ENCODE results near the gene SPAG16.

Gene SPAG16

GRCh38 chr2:214130114-214130513 lies 845.9 kb downstream of the SPAG16 start:
- Histone ChIP-seq H2AFZ (ENCODE audit: low read depth, low read length, severe bottlenecking) (no peak overlapping the region), H3K27ac (ENCODE audit: low read depth, low read length) (no peak overlapping the region), H3K36me3 (ENCODE audit: low read length) (no peaks in the 10 kb centered on the region)

DNA sequence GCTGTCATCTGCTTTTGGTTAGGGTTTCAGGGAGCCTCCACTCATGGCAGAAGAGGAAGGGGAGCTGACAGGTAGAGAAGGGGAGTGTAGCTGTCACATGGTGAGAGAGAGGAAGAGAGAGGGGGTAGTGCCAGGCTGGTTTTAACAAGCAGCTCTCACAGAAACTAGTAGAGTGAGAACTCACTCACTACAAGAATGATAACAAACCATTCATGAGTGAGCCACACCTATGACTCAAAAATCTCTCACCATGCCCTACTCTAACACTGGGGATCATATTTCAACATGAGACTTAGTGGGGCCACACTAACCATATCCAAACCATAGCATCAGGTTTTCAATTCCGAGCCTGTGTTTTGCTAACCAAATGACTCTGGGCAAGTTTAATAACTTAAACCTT lies 851.7 kb downstream of the SPAG16 start:
- no peaks in the 10 kb centered on the region for H3K36me3 ChIP-seq (ENCODE audit: low read length)
- no peaks in the 10 kb centered on the region for H3K27me3 ChIP-seq (ENCODE audit: low read length)
- no peaks in the 10 kb centered on the region for H3K9me3 ChIP-seq (ENCODE audit: insufficient read depth, low read length)
- no peak for TF ChIP-seq EZH2phosphoT487 (conservative IDR thresholded peaks at IDR 0.05; ENCODE audit: low read length)
- TF ChIP-seq, protein P1, sequence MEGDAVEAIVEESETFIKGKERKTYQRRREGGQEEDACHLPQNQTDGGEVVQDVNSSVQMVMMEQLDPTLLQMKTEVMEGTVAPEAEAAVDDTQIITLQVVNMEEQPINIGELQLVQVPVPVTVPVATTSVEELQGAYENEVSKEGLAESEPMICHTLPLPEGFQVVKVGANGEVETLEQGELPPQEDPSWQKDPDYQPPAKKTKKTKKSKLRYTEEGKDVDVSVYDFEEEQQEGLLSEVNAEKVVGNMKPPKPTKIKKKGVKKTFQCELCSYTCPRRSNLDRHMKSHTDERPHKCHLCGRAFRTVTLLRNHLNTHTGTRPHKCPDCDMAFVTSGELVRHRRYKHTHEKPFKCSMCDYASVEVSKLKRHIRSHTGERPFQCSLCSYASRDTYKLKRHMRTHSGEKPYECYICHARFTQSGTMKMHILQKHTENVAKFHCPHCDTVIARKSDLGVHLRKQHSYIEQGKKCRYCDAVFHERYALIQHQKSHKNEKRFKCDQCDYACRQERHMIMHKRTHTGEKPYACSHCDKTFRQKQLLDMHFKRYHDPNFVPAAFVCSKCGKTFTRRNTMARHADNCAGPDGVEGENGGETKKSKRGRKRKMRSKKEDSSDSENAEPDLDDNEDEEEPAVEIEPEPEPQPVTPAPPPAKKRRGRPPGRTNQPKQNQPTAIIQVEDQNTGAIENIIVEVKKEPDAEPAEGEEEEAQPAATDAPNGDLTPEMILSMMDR (IDR thresholded peaks at IDR 0.05; ENCODE audit: insufficient read depth, low read length, poor library complexity, severe bottlenecking) = no peak
- no peak overlapping the region for H3K4me2 ChIP-seq (ENCODE audit: low read depth, low read length, poor library complexity, severe bottlenecking)
- H2AFZ ChIP-seq (ENCODE audit: low read depth, low read length, severe bottlenecking) = no peak overlapping the region
- no peaks in the 10 kb centered on the region for H3K79me2 ChIP-seq (ENCODE audit: insufficient read depth, low read length)
- H3F3A ChIP-seq (ENCODE audit: insufficient read depth) = no peaks in the 10 kb centered on the region
- H3K27ac ChIP-seq (ENCODE audit: low read depth, low read length) = no peak overlapping the region
- no peak overlapping the region for H3K4me3 ChIP-seq (ENCODE audit: insufficient read depth, low read length, poor library complexity, severe bottlenecking)
- no peak overlapping the region for H3K9ac ChIP-seq (ENCODE audit: low read length)
- H3K9me2 ChIP-seq (replicated peaks; ENCODE audit: insufficient read depth, low read length) = no peaks in the 10 kb centered on the region
- H4K20me1 ChIP-seq (ENCODE audit: low read depth, low read length) = no peaks in the 10 kb centered on the region

More at GRCh38 chr2:214130114-214130513, 845.9 kb downstream of the SPAG16 start:
- Histone ChIP-seq H3K27me3 (ENCODE audit: low read length) (no peaks in the 10 kb centered on the region), H3K9ac (ENCODE audit: low read length) (no peak overlapping the region), H3K4me3 (ENCODE audit: insufficient read depth, low read length, poor library complexity, severe bottlenecking) (no peak overlapping the region), H3K79me2 (ENCODE audit: insufficient read depth, low read length) (no peaks in the 10 kb centered on the region), H3K4me2 (ENCODE audit: low read depth, low read length, poor library complexity, severe bottlenecking) (no peak overlapping the region), H3K9me3 (ENCODE audit: insufficient read depth, low read length) (no peaks in the 10 kb centered on the region), H3K9me2 (replicated peaks; ENCODE audit: insufficient read depth, low read length) (no peaks in the 10 kb centered on the region), H3F3A (ENCODE audit: insufficient read depth) (no peaks in the 10 kb centered on the region), H4K20me1 (ENCODE audit: low read depth, low read length) (no peaks in the 10 kb centered on the region)
- TF ChIP-seq, protein P1 (IDR thresholded peaks at IDR 0.05; ENCODE audit: insufficient read depth, low read length, poor library complexity, severe bottlenecking) = no peak
- TF ChIP-seq EZH2phosphoT487 (conservative IDR thresholded peaks at IDR 0.05; ENCODE audit: low read length) = no peak

DNA sequence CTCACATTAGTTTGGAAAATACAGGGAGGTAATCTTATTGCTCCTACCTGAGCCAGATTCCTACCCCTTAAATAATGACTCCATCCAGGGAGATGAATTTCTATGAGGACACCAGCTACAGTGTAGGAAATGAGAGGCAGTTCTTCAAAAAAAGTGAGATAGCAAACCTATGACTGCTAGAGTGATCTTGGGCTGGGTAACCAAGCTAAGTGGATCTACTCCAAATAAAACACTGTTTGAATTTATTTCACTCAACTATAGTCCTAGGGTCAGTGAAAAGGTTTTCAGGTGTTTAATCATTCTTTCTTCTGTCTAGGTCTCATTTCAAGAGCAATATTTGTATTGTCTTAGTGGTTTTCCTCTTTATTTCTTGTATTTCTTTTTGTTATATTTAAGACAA lies 854.5 kb downstream of the SPAG16 start:
- no peak overlapping the region for H3K9ac ChIP-seq (ENCODE audit: low read length)
- H3K9me3 ChIP-seq (ENCODE audit: insufficient read depth, low read length) = no peaks in the 10 kb centered on the region
- H3K27me3 ChIP-seq (ENCODE audit: low read length) = no peaks in the 10 kb centered on the region
- no peaks in the 10 kb centered on the region for H4K20me1 ChIP-seq (ENCODE audit: low read depth, low read length)
- no peaks in the 10 kb centered on the region for H3F3A ChIP-seq (ENCODE audit: insufficient read depth)
- H3K4me3 ChIP-seq (ENCODE audit: insufficient read depth, low read length, poor library complexity, severe bottlenecking) = no peak overlapping the region
- TF ChIP-seq EZH2phosphoT487 (conservative IDR thresholded peaks at IDR 0.05; ENCODE audit: low read length) = no peak
- TF ChIP-seq, protein P1 (IDR thresholded peaks at IDR 0.05; ENCODE audit: insufficient read depth, low read length, poor library complexity, severe bottlenecking) = no peak
- H3K9me2 ChIP-seq (replicated peaks; ENCODE audit: insufficient read depth, low read length) = no peaks in the 10 kb centered on the region
- no peak overlapping the region for H3K27ac ChIP-seq (ENCODE audit: low read depth, low read length)
- H3K79me2 ChIP-seq (ENCODE audit: insufficient read depth, low read length) = no peaks in the 10 kb centered on the region
- no peak overlapping the region for H3K4me2 ChIP-seq (ENCODE audit: low read depth, low read length, poor library complexity, severe bottlenecking)
- no peak overlapping the region for H2AFZ ChIP-seq (ENCODE audit: low read depth, low read length, severe bottlenecking)
- no peaks in the 10 kb centered on the region for H3K36me3 ChIP-seq (ENCODE audit: low read length)
